LNCaP clone FGC (cell line): Measurements from ENCODE around the gene RPL15.

Experiments
- DNase-seq: peaks from one replicate; pipeline ENCODE4 v3.0.0-alpha.2; 2011; ENCODE audit warnings: low read depth
- H3K4me3 ChIP-seq: 2 replicates; pipeline ENCODE4 v1.5.1; 2011; ENCODE audit warnings: mild to moderate bottlenecking, low read depth, low read length, control low read depth
- TF ChIP-seq, protein P1 (sequence below): IDR thresholded peaks from 2 replicates; pipeline ENCODE4 v1.5.1; 2012; ENCODE audit warnings: mild to moderate bottlenecking; ENCODE audit not compliant: control insufficient read depth, insufficient read depth; ENCODE audit errors: extremely low read depth

The RPL15 gene

DNA sequence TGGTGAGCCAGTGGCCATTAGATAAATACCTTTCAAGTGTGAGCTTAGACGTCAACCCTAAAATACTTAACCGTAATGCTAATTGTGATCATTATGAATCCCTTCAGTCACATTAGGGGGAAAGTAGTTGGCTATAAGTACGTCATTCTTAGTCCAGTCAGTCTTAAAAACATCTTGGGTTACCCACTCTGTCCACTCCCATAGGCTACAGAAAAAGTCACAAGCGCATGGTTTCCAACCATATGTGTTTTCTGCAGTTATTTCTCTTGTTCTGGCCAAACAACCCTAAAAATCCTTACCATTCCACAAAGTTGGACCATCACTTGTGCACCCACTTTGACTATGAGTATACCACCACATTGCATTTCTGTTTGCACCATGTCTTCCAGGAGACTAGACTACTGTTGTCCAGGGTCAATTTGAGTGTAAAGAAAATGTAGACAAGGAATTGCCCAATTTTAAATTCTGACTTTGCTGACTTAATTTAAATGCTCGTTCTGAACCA, 3.3 kb downstream of the RPL15 start:
- TF ChIP-seq, protein P1, sequence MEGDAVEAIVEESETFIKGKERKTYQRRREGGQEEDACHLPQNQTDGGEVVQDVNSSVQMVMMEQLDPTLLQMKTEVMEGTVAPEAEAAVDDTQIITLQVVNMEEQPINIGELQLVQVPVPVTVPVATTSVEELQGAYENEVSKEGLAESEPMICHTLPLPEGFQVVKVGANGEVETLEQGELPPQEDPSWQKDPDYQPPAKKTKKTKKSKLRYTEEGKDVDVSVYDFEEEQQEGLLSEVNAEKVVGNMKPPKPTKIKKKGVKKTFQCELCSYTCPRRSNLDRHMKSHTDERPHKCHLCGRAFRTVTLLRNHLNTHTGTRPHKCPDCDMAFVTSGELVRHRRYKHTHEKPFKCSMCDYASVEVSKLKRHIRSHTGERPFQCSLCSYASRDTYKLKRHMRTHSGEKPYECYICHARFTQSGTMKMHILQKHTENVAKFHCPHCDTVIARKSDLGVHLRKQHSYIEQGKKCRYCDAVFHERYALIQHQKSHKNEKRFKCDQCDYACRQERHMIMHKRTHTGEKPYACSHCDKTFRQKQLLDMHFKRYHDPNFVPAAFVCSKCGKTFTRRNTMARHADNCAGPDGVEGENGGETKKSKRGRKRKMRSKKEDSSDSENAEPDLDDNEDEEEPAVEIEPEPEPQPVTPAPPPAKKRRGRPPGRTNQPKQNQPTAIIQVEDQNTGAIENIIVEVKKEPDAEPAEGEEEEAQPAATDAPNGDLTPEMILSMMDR: no peak
- no peak overlapping the region for H3K4me3 ChIP-seq
- no peak for DNase-seq

DNA sequence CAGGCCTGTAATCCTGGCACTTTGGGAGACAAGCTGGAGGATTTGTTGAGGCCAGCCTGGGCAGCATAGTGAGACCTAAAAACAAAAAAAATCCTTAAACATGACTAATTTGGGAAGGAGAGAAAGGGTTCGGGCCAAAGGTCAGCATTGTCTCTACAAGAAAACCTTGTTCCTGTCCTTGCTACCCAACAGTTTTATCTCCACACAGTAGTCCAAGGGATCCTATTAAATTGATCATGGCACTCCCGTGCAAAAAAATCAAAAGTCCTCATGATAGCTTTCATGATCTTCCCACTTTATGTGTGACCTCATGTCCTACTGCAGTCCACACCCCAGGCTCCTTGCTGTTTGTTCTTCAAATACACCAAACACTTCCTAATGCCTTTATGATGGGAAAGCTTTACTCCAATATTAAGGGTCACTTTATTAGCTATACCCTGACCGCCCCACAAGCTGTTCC, 4.2 kb downstream of the RPL15 start:
- no peak for DNase-seq
- TF ChIP-seq, protein P1: no peak
- H3K4me3 ChIP-seq: no peak overlapping the region

DNA sequence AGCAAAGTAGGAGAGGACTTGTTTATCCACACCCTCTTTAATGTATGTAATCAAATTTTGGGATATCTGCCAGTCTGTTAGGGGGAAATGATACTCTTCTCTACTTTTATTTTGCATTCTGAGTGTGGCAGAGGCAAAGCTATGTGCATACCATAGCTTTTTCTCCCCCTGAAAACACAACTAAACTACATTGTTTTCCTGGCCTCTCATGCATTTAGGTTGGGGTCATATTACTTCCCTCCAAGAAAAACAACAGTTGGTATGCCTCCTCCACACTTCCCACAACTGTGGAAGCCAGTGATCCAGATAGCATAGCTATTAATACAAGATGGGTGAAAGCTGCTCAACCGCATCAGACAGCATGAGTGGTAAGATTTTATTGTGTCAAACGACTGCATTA, 6.9 kb downstream of the RPL15 start:
- DNase-seq: no peak
- TF ChIP-seq, protein P1: no peak

DNA sequence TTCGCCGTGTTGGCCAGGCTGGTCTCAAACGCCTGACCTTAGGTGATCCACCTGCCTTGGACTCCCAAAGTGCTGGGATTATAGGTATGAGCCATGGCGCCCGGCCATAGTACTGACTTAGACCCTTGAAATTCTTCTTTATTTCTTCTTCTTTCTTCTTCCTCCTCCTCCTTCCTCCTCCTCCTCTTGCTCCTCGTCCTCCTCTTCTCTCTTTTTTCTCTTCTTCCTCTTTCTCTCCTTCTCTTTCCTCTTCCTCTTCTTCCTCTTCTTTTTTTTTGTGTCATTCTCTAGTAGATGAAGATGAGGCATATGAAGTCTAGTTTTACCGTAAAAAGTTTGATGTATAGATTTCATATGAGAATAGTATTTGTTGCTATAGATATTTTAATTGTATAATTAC, 9.3 kb downstream of the RPL15 start:
- TF ChIP-seq, protein P1: no peak
- no peak overlapping the region for H3K4me3 ChIP-seq
- no peak for DNase-seq

More for the DNA sequence above, 6.9 kb downstream of the RPL15 start:
- H3K4me3 ChIP-seq: no peak overlapping the region

DNA sequence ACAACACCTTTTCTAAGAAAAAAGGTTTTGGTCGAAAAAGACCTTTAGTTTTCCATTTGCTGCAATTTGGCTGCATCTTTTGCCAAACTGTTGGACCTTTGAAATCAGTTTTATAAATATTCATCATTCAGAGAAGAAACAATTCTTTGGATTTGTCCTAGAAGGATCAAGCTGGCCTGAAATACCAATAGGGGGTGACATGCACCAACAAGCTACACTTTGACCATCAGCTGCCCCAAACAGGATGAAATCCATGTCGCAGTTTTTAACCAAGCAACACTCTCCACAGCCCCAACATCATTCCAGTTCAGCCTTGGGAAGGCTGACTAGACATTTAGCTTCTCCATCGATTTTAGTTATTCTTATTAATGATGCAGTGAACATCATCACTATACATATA, 9.8 kb downstream of the RPL15 start:
- no peak overlapping the region for H3K4me3 ChIP-seq
- TF ChIP-seq, protein P1: no peak
- DNase-seq: no peak

DNA sequence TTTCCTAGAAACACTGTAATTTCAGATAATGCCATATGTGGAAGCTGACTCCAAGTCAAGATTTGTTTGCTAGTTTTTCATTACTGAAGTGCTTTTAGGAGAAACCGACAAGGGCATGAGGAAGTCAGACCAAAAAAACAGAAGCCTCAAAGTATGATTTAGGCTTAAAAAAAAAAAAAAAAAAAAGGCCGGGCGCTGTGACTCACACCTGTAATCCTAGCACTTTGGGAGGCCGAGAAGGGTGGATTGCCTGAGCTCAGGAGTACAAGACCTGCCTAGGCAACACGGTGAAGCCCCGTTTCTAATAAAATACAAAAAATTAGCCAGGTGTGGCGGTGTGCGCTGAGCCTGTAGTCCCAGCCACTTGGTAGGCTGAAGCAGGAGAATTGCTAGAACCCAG, 11.6 kb downstream of the RPL15 start:
- DNase-seq: no peak
- H3K4me3 ChIP-seq: no peak overlapping the region
- TF ChIP-seq, protein P1: no peak

DNA sequence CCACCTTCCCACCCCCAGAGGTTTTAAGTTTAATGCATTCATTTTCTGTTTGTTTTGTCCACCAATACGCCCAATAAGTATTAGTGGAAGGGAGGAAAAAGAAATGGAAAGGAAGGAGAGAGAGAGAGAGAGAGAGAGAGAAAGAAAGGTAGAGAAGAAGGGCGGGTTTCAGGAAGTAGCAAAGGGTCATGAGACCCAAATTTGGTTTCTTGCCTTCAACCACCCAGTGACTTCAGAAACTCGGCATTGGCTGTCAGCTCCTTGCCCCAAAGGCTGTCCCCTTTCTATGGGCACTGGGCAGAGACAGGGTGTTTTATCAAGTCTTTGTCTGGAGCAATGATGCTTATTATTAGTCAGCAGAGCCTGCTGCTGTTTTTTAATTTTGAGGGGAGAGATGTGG, 14.7 kb downstream of the RPL15 start:
- H3K4me3 ChIP-seq: no peak overlapping the region
- no peak for DNase-seq
- TF ChIP-seq, protein P1: no peak
